ENCODE results near the gene DUT. TPM values are rescaled to one million over a fixed set of nuclear protein-coding genes. Genes with fewer than 3 reads are reported as not detected.
"Not testable (repeated sequence)": the region's sequence is repeated elsewhere in the genome, so short reads cannot be mapped to it uniquely, and the experiment has no call there.

The DUT gene
- total and polyA plus RNA-seq, 8 donors, result 23.9 to 78.8 (median 31.6) TPM

DNA sequence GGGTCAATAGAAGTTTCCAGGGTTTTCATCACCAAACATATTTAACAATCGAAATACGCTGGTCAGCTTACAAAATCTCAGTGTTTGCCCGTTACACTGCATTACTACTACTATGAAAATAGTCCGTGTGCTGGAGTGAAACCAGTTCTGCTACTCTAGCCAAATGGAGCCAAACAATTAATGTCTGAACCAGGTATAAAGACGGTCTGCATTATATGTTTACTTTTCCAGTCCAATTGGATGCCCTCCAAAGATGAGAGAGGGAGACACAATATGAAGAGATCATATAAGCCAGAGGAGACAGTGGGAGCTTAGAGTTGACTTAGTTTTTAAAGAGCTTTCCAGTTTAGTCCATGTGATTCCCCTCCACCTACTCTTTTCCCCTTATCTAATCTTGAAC is 6.3 kb upstream of the DUT start:
- DNase-seq (no peak), FAIRE-seq (no peak), ATAC-seq (peak in 1 of 4 donors; percentile 29)
- Histone ChIP-seq H3K9me3 (no peaks in the 10 kb centered on the region), H3K27ac (no peak overlapping the region), H3K27me3 (no peaks in the 10 kb centered on the region), H3K4me3 (no peak overlapping the region), H3K36me3 (no peaks in the 10 kb centered on the region), H3K4me1 (peaks cover 0 to 10% (median under 1%) of the 10 kb centered on the region in 3 donors)
- TF ChIP-seq, protein P1, sequence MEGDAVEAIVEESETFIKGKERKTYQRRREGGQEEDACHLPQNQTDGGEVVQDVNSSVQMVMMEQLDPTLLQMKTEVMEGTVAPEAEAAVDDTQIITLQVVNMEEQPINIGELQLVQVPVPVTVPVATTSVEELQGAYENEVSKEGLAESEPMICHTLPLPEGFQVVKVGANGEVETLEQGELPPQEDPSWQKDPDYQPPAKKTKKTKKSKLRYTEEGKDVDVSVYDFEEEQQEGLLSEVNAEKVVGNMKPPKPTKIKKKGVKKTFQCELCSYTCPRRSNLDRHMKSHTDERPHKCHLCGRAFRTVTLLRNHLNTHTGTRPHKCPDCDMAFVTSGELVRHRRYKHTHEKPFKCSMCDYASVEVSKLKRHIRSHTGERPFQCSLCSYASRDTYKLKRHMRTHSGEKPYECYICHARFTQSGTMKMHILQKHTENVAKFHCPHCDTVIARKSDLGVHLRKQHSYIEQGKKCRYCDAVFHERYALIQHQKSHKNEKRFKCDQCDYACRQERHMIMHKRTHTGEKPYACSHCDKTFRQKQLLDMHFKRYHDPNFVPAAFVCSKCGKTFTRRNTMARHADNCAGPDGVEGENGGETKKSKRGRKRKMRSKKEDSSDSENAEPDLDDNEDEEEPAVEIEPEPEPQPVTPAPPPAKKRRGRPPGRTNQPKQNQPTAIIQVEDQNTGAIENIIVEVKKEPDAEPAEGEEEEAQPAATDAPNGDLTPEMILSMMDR (IDR thresholded peaks at IDR 0.05), result no peak
- WGBS, 2 donors, result 18 to 21% methylated on average over 5 of the region's 5 CpGs
- intact Hi-C loops (cut with DNase I), result no loop called here

DNA sequence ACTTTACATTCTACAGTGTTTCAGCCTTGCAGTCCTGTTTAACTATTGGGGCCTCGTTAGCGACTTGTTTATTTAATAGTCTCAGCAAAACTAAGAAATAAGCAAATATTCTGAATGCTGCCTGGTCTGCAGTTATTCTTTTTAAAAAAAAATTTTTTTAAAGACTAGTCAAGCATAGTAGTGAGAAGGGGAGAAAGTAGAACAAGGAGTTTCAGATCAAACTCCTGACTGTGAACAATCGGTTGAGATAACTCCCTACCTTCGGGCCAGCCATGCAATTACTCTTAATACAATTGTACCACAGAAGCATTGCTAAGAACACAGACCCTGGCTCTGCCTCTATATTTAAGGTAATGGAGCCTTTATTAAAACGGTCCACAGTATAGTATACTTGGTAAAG is 5.8 kb upstream of the DUT start:
- no peak for DNase-seq
- FAIRE-seq, result no peak
- WGBS, 2 donors, result 46 to 48% methylated on average over 5 of the region's 5 CpGs
- H3K9me3 ChIP-seq, result no peaks in the 10 kb centered on the region
- H3K36me3 ChIP-seq, result no peaks in the 10 kb centered on the region
- no peak overlapping the region for H3K27ac ChIP-seq
- no peak for ATAC-seq
- no peak overlapping the region for H3K4me3 ChIP-seq
- no peaks in the 10 kb centered on the region for H3K27me3 ChIP-seq
- intact Hi-C loops (cut with DNase I), result no loop called here
- TF ChIP-seq, protein P1 (IDR thresholded peaks at IDR 0.05), result no peak
- peaks cover 0 to 13% (median 5%) of the 10 kb centered on the region in 3 donors for H3K4me1 ChIP-seq

DNA sequence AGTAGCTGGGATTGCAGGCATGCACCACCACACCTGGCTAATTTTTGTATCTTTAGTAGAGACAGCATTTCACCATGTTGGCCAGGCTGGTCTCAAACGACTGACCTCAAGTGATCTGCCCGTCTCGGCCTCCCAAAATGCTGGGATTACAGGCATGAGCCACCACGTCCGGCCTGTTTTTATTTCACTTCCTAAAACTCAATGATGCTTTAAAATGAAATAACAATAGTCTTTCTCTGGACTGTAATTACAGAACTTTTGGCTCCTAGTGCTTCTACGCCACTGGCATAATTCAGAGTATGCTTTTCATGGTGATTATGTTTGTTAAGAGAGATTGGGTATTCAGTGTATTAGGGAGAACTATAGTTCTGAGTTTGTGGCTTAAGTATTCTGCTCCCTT is 5.0 kb upstream of the DUT start:
- ATAC-seq; H3K27me3 ChIP-seq; intact Hi-C loops (cut with DNase I); H3K27ac ChIP-seq; H3K36me3 ChIP-seq; FAIRE-seq; H3K9me3 ChIP-seq; H3K4me3 ChIP-seq; DNase-seq: not testable (repeated sequence)
- 89 to 95% methylated on average over 6 of the region's 6 CpGs for WGBS, 2 donors
- H3K4me1 ChIP-seq, result peaks cover 0 to 13% (median 7%) of the 10 kb centered on the region in 3 donors

DNA sequence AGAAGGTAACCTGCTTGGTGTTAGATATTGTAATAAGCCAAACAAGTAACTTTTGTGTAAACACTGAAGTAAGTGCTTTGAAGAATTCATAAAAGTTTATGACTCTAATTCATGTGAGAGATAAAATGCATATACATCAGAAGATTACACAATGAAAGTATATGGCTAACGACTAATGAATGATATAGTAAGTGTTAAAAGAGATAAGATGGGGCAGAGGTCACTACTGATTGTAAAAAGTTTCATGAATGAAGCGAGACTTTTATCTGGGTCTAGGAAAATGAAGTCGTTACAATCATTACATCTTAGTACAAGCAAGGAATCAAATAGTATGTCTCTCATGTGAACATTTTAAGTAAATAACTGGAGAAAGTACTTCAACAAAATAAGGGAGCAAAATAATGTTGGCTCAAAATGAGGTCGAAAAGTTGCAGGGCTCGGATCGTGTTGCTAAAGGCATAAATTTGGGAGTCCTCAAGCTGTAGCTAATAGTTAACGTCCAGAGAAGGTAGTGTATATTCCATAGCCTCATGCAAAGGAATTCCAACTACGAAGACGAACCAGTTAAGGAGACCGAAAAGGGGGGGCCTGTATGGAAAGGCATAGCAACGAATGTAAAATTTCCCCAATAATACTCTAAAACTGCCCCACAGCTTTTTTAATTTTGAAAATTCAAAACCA is 984 bp upstream of the DUT start:
- H3K36me3 ChIP-seq, result peaks cover 0 to 9% (median 0%) of the 10 kb centered on the region in 3 donors
- peaks cover 3 to 10% (median 6%) of the 10 kb centered on the region in 3 donors for H3K4me1 ChIP-seq
- no peaks in the 10 kb centered on the region for H3K9me3 ChIP-seq
- ATAC-seq (no peak), DNase-seq (no peak), FAIRE-seq (peak; percentile 65)
- H3K27me3 ChIP-seq, result no peaks in the 10 kb centered on the region
- 6 to 7% methylated on average over 11 of the region's 11 CpGs for WGBS, 2 donors
- peak overlapping the region in 3 of 4 donors; percentile 77 to 93 (median 92) for H3K27ac ChIP-seq
- intact Hi-C loops (cut with DNase I), result no loop called here
- TF ChIP-seq, protein P1 (IDR thresholded peaks at IDR 0.05), result no peak
- H3K4me3 ChIP-seq, result peak overlapping the region; percentile 82 to 98 (median 90)

DNA sequence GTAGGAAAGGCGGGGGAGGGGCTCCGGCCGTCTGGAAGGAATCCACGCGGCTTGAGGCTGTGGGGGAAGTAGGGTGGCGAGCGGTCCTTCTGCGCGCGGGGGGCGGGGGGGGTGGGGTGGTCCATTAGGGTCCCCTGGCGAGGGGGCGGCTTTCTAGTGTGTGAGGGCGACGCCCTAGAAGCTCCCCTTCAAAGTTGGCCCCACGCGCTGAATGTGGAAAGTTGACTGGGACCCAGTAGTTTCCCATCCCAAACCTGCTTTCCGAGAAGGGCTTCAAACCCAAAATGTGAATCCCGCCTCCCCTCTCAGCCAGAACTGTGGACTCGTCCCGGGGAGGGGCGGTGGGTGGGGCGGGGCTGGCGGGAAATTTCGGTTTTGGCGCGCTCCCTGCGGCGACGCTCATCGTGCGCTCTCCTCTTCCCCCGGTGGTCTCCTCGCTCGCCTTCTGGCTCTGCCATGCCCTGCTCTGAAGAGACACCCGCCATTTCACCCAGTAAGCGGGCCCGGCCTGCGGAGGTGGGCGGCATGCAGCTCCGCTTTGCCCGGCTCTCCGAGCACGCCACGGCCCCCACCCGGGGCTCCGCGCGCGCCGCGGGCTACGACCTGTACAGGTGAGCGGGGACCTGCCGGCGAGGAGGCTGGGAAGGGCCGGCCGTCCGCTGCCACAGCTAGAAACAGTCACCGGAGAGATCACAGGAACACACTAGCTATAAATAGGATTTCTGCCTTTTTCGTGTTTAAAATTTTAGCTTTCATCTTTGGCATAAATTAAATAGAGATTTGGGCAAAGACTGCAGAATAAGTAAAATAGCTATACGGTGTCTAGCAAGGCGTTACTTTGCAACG is 790 bp downstream of the DUT start:
- WGBS, 2 donors, result 1 to 2% methylated on average over 55 to 64 of the region's 64 CpGs
- Histone ChIP-seq H3K27ac (peak overlapping the region; percentile 77 to 93 (median 90)), H3K9me3 (no peaks in the 10 kb centered on the region), H3K4me1 (peaks cover 3 to 10% (median 4%) of the 10 kb centered on the region in 3 donors), H3K4me3 (peak overlapping the region; percentile 82 to 98 (median 90)), H3K36me3 (peaks cover 0 to 9% (median 0%) of the 10 kb centered on the region in 3 donors), H3K27me3 (no peaks in the 10 kb centered on the region)
- TF ChIP-seq, protein P1 (IDR thresholded peaks at IDR 0.05), result no peak
- FAIRE-seq (no peak), DNase-seq (peak; percentile 47 to 81 (median 59)), ATAC-seq (peak; percentile 74 to 84 (median 76))
- intact Hi-C loops (cut with DNase I), result no loop called here

Data from pancreas (tissue), 10 donors.